ENCODE results near the gene RTN4.

RTN4 gene

GRCh38 chr2:54966837-54967236 is 83.4 kb downstream of the RTN4 start:
- FAIRE-seq, result no peak

GRCh38 chr2:54966165-54966832 is 84.0 kb downstream of the RTN4 start:
- FAIRE-seq, result no peak

GRCh38 chr2:54965425-54965824 is 84.8 kb downstream of the RTN4 start:
- FAIRE-seq, result no peak

GRCh38 chr2:54964816-54965215 is 85.4 kb downstream of the RTN4 start:
- FAIRE-seq, result no peak

- no peak for FAIRE-seq
These were observed 86.0 kb downstream of the RTN4 start for GRCh38 chr2:54964271-54964670.

GRCh38 chr2:54963476-54963875 is 86.8 kb downstream of the RTN4 start:
- FAIRE-seq, result no peak

GRCh38 chr2:54962935-54963440 is 87.3 kb downstream of the RTN4 start:
- FAIRE-seq, result peak; percentile 9

GRCh38 chr2:54962511-54962910 is 87.7 kb downstream of the RTN4 start:
- FAIRE-seq, result no peak

GRCh38 chr2:54960164-54960563 is 90.1 kb downstream of the RTN4 start:
- no peak for FAIRE-seq

GRCh38 chr2:54958717-54959371 is 91.4 kb downstream of the RTN4 start:
- no peak for FAIRE-seq

GRCh38 chr2:54957321-54957999 is 92.8 kb downstream of the RTN4 start:
- FAIRE-seq, result no peak

GRCh38 chr2:54956111-54956627 is 94.1 kb downstream of the RTN4 start:
- FAIRE-seq, result no peak

- no peak for FAIRE-seq
These were observed 94.7 kb downstream of the RTN4 start for GRCh38 chr2:54955358-54956110.

GRCh38 chr2:54954705-54955357 is 95.4 kb downstream of the RTN4 start:
- FAIRE-seq, result no peak

- FAIRE-seq, result no peak
These were observed 96.1 kb downstream of the RTN4 start for GRCh38 chr2:54954158-54954557.

- FAIRE-seq, result no peak
These were observed 97.2 kb downstream of the RTN4 start for GRCh38 chr2:54952978-54953456.

GRCh38 chr2:54952425-54952824 is 97.8 kb downstream of the RTN4 start:
- FAIRE-seq, result no peak

- no peak for FAIRE-seq
These were observed 99.4 kb downstream of the RTN4 start for GRCh38 chr2:54950811-54951210.

- no peak for FAIRE-seq
These were observed 100.8 kb downstream of the RTN4 start for GRCh38 chr2:54949431-54949830.

- no peak for FAIRE-seq
These were observed 102.1 kb downstream of the RTN4 start for GRCh38 chr2:54948120-54948519.

GRCh38 chr2:54947646-54948045 is 102.6 kb downstream of the RTN4 start:
- no peak for FAIRE-seq

GRCh38 chr2:54947136-54947535 is 103.1 kb downstream of the RTN4 start:
- no peak for FAIRE-seq

Measured in islet of Langerhans (tissue), 1 donor.